SKM-1 treated with dmso at 0.1 percent for 144 hours (cell line): ENCODE data around the gene PDLIM4.
A peak's percentile ranks its signal among the peaks of the same experiment; 100 is the strongest.

Experiments used
- DNase-seq: peaks from one replicate; lab custom pipeline; 2025; ENCODE audit not compliant: unreplicated experiment; lab: John Stamatoyannopoulos, UW

The PDLIM4 gene

GRCh38 chr5:132227235-132227484 is 30.3 kb upstream of the PDLIM4 start:
- DNase-seq, result no peak

DNA sequence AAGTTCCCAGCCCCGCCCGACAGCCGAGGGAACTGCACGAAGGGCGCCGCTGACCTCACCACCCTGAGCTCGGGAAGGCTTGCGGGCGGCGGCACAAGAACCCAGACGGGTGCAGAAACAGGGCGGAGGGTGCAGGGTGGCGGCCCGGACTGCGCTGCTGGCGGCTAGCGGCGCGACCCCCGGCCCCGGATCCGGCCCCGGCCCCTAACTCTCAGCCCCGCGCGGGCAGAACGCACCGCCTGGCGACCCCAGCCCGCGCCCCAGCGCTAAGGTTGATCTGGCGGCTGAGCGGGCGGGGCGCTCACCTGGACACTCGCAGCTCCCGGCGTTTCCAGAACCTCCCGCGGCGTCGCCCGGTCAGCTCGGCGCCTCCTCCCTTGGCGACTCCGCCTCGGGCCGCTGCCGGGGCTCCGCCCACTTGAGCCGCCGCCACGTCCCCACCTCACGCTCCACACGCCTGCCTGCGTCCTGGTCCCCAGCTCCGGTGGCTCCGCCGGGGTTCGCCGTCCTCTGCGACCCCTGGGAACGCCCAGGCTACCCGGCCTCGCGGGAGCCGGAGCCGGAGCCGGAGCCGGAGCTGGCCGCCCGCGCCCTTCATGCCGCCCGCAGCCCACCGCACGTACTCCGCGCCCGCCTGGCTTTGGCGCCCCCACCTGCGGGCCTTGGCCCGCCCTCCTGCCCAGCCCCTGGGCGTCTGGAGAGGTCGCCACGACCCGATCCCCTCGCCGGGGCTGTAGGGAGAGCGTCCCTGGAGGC is 29.8 kb upstream of the PDLIM4 start, which contains the start of gene P4HA2:
TSS of gene P4HA2 (minus strand) at position 369 of the 756 bp plus-strand sequence. CDS start 9,227 bp downstream, outside the sequence.
- DNase-seq, result peak; percentile 58

- DNase-seq, result no peak
Observed at GRCh38 chr5:132228241-132229035, 29.1 kb upstream of the PDLIM4 start.

- DNase-seq, result no peak
Observed at GRCh38 chr5:132229236-132229635, 28.3 kb upstream of the PDLIM4 start.

GRCh38 chr5:132230871-132231270 is 26.6 kb upstream of the PDLIM4 start:
- no peak for DNase-seq

DNA sequence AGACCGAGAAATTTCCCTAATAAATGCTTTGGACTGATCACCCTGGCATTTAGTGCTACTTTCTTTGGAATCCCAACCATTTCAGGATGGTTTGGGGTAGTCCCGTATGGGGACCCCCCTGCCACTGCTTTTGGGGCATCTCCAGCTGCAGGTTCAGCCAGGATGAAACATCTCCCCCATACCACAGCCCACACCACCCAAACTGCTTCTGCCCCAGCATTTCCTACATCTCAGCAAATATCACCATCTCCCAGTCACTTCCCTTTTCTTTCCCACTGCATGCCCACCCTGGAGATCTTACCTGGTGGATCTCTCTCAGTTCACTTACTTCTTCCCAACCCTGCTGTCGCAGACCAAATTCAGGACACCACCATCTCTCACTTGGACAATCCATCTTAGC is 25.0 kb upstream of the PDLIM4 start:
- no peak for DNase-seq

GRCh38 chr5:132233081-132233480 is 24.4 kb upstream of the PDLIM4 start:
- no peak for DNase-seq

- no peak for DNase-seq
Observed at GRCh38 chr5:132233811-132234683, 23.4 kb upstream of the PDLIM4 start.

DNA sequence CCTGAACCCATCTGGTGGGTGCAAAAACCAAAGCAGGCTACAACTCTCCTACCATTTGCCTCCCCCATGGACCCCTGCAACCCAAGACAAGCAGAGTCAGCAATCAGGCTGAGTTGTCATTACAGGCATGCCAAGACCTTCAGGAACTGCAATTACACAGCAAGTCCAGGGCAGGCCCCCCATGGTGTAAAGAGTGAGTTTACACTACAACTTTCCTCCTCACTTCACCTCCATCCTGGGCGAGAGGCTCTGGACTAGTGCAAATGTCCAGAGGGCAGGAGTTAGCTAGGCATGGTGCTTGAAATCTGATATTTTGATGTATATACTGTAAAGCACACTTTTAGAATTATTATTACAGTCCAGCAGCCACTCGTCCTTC is 22.8 kb upstream of the PDLIM4 start:
- DNase-seq, result no peak

- no peak for DNase-seq
Observed at GRCh38 chr5:132235340-132235739, 22.2 kb upstream of the PDLIM4 start.

- DNase-seq, result no peak
Observed at GRCh38 chr5:132237141-132237540, 20.4 kb upstream of the PDLIM4 start.

- DNase-seq, result no peak
Observed at GRCh38 chr5:132237670-132238069, 19.8 kb upstream of the PDLIM4 start.

DNA sequence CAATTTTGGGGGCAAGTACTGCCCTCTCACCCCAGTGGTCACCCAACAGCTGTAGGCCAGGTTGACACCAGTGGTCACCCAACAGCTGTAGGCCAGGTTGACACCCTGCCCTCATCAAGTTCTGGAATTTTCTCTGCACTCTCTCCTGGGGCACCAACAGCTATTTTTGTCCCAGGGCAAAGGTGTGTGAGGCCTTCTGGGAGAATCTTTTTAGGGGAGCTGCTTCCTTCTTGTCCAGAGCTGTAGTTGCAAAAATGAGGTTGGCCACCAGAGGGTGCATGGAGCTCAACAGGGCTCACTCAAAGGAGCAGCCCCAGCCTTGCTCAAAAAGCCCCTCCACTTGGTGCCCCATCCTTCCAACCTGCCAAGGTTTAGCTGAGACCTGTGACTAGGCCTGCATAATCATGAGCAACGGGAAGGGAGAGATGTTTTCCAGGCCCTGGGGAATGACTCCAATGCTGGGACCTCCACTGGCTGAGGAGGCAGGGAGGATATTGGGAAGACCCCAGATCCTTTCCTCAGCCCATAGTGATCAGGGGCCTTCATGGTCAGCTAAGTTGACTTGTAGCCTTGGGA is 19.2 kb upstream of the PDLIM4 start:
- peak; percentile 56 for DNase-seq

GRCh38 chr5:132238901-132239500 is 18.5 kb upstream of the PDLIM4 start:
- no peak for DNase-seq

DNA sequence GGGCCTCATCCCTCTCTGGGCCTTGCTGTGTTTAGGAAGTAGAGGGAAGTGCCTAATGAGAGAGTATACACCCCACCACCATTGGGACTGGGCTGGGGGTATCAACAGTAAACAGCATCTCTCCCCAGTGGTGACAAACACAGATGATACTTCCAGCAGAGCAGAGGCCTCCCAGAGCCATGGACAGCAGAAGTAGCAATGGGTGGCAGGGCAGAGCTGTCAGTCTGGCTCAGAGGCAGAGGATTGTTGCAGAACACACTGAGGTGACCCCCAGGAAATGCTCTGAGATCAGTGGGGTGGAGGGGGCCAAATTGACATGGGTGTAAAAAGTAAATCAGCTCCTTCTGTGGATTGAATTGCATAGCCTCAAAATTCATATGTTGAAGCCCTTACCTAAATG is 17.7 kb upstream of the PDLIM4 start:
- no peak for DNase-seq

DNA sequence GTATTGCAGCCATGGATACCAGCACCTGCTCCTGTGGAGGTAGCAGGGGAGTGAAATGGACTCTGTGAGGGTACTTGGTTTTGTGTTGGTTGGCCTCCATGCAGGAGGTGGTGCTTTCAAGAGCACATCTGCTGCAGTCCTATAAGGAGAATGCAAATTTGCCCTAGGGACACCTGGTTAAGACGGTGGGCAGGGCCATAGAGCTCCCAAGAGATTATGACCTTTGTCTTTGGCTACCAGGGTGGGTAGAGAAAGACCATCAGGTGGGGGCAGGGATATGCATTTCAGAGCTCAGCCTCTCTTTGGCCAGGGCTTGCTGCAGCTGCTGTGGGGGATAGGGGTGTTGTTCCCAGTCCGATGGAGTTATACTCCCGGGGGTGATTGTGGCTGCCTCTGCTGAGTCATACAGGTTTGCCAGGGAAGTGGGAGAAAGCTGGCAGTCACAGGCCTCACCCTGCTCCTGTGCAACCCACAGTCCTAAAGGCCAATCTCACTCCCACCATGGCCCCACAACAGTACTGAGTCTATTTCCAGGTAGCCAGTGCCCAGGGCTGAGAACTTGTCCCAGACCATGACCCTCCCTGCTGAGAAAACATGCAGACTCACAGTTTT is 14.0 kb upstream of the PDLIM4 start:
- no peak for DNase-seq

DNA sequence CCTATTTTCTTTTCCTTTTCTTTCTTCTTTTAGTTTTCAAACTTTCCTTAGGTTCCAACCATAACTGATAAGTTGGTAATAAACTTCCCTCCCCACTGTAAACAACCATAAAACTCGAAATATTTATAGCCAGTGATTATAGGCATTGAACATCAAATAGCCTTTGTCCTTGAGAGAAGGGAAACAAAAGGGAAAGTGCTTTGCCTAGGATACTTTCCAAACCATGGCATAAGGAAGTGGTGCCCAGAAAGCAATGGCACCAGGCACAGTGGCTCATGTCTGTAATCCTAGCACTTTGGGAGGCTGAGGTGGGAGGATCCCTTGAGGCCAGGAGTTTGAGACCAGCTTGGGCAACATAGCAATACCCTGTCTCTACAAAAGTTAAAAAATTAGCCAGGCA is 11.9 kb upstream of the PDLIM4 start:
- no peak for DNase-seq

GRCh38 chr5:132246806-132247205 is 10.7 kb upstream of the PDLIM4 start:
- no peak for DNase-seq

- no peak for DNase-seq
Observed at GRCh38 chr5:132250547-132250946, 6.9 kb upstream of the PDLIM4 start.

- no peak for DNase-seq
Observed at GRCh38 chr5:132251220-132251725, 6.2 kb upstream of the PDLIM4 start.
